ENCODE measurements around the gene ALPK3.

Gene ALPK3

GRCh38 chr15:84863565-84864443 lies 46.6 kb downstream of the ALPK3 start:
- Histone ChIP-seq H3K27ac (ENCODE audit: low read depth, low read length) (no peak overlapping the region), H3K27me3 (ENCODE audit: insufficient read depth, low read length) (no peaks in the 10 kb centered on the region)
- 86% methylated on average over 13 of the region's 13 CpGs for WGBS

DNA sequence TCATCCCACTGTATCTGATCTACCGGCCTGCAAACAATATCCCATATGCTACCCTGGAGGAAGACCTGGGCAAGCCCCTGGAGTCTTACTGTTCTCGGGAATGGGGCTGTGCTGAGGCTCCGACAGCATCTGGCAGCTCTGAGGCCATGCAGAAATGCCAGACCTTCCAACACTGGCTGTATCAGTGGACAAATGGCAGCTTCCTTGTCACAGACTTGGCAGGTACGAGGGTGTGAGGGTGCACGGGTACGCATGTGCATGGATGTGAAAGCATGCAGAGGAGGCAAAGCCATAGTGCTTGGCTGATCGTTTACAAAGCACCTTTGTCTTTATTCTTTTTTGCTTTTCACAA lies 47.3 kb downstream of the ALPK3 start:
- Histone ChIP-seq H3K36me3 (ENCODE audit: insufficient read depth, low read length) (peaks cover 39% of the 10 kb centered on the region), H3K9ac (ENCODE audit: low read depth, low read length) (no peak overlapping the region), H3K9me3 (ENCODE audit: insufficient read depth, low read depth, low read length) (no peaks in the 10 kb centered on the region), H3K4me1 (ENCODE audit: insufficient read depth, low read length) (no peaks in the 10 kb centered on the region), H3K27me3 (ENCODE audit: insufficient read depth, low read length) (no peaks in the 10 kb centered on the region), H3K4me3 (ENCODE audit: low read length) (no peak overlapping the region), H3K27ac (ENCODE audit: low read depth, low read length) (no peak overlapping the region)
- 95% methylated on average over 7 of the region's 7 CpGs for WGBS

More at GRCh38 chr15:84863565-84864443, 46.6 kb downstream of the ALPK3 start:
- no peaks in the 10 kb centered on the region for H3K9me3 ChIP-seq (ENCODE audit: insufficient read depth, low read depth, low read length)
- H3K4me3 ChIP-seq (ENCODE audit: low read length): no peak overlapping the region
- H3K9ac ChIP-seq (ENCODE audit: low read depth, low read length): no peak overlapping the region
- H3K36me3 ChIP-seq (ENCODE audit: insufficient read depth, low read length): peaks cover 44% of the 10 kb centered on the region
- no peaks in the 10 kb centered on the region for H3K4me1 ChIP-seq (ENCODE audit: insufficient read depth, low read length)

GRCh38 chr15:84865074-84865569 lies 48.0 kb downstream of the ALPK3 start:
- Histone ChIP-seq H3K4me3 (ENCODE audit: low read length) (no peak overlapping the region), H3K27ac (ENCODE audit: low read depth, low read length) (no peak overlapping the region), H3K4me1 (ENCODE audit: insufficient read depth, low read length) (no peaks in the 10 kb centered on the region), H3K9me3 (ENCODE audit: insufficient read depth, low read depth, low read length) (no peaks in the 10 kb centered on the region), H3K9ac (ENCODE audit: low read depth, low read length) (no peak overlapping the region), H3K36me3 (ENCODE audit: insufficient read depth, low read length) (peaks cover 38% of the 10 kb centered on the region), H3K27me3 (ENCODE audit: insufficient read depth, low read length) (no peaks in the 10 kb centered on the region)
- WGBS: 91% methylated on average over 2 of the region's 5 CpGs

GRCh38 chr15:84868037-84868880 lies 51.1 kb downstream of the ALPK3 start:
- Histone ChIP-seq H3K9me3 (ENCODE audit: insufficient read depth, low read depth, low read length) (no peaks in the 10 kb centered on the region), H3K27ac (ENCODE audit: low read depth, low read length) (no peak overlapping the region), H3K27me3 (ENCODE audit: insufficient read depth, low read length) (no peaks in the 10 kb centered on the region), H3K9ac (ENCODE audit: low read depth, low read length) (no peak overlapping the region), H3K36me3 (ENCODE audit: insufficient read depth, low read length) (peaks cover 28% of the 10 kb centered on the region), H3K4me3 (ENCODE audit: low read length) (no peak overlapping the region), H3K4me1 (ENCODE audit: insufficient read depth, low read length) (no peaks in the 10 kb centered on the region)
- WGBS: 89% methylated on average over 12 of the region's 12 CpGs

DNA sequence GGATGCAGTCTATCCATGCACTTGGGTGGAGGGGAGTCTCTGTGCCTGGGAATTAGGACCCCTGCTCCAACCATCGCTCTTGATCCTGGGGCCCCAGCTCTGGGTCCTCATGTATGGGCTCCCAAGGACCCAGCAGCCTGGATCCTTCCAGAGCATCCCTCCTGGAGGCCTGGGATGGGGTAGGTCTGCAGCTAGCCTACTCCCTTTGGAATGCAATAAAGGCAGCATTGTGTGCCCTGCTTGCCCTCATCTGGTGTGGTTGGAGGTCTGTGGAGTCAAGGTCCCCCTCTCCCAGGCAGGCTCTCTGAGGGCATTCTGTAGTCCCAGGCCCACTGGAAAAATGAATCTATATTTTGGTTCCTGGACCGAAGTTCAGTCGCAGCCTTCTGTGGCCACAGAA lies 52.4 kb downstream of the ALPK3 start:
- no peak overlapping the region for H3K4me3 ChIP-seq (ENCODE audit: low read length)
- no peak overlapping the region for H3K9ac ChIP-seq (ENCODE audit: low read depth, low read length)
- no peaks in the 10 kb centered on the region for H3K4me1 ChIP-seq (ENCODE audit: insufficient read depth, low read length)
- no peaks in the 10 kb centered on the region for H3K27me3 ChIP-seq (ENCODE audit: insufficient read depth, low read length)
- peaks cover 17% of the 10 kb centered on the region for H3K36me3 ChIP-seq (ENCODE audit: insufficient read depth, low read length)
- no peaks in the 10 kb centered on the region for H3K9me3 ChIP-seq (ENCODE audit: insufficient read depth, low read depth, low read length)
- no peak overlapping the region for H3K27ac ChIP-seq (ENCODE audit: low read depth, low read length)
- 92% methylated on average over 3 of the region's 3 CpGs for WGBS

DNA sequence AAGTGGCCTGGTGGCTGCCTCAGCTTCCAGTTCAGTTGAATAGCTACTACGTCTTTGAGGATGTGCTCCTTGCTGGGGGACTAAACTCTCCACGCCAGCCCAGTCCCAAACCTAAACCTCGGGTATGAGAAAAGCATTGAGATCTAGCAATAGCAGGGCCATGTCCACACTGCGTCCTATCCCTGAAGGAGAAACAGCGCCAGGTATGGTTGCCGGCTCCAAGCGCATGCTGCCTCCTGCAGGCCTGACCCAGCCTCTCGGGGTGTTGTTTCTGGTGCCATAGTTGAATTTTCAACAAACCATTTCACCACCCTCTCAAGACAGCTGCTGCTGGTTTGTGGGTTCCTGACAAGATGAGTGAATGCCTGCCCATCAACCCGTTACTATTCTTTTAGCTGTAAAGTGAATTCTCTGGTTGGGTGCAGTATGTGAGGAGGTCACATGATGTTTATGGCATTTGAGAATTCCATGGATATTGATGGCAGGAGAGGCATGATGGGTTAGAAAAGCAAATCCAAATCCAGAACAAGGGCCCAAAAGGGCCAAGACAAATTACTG lies 54.4 kb downstream of the ALPK3 start:
- H3K27ac ChIP-seq (ENCODE audit: low read depth, low read length): no peak overlapping the region
- H3K27me3 ChIP-seq (ENCODE audit: insufficient read depth, low read length): no peaks in the 10 kb centered on the region
- WGBS: 94% methylated on average over 9 of the region's 9 CpGs
- H3K9me3 ChIP-seq (ENCODE audit: insufficient read depth, low read depth, low read length): no peaks in the 10 kb centered on the region
- H3K36me3 ChIP-seq (ENCODE audit: insufficient read depth, low read length): peaks cover 7% of the 10 kb centered on the region; the same call in 1 of the 2 replicates
- H3K9ac ChIP-seq (ENCODE audit: low read depth, low read length): no peak overlapping the region
- no peaks in the 10 kb centered on the region for H3K4me1 ChIP-seq (ENCODE audit: insufficient read depth, low read length)
- no peak overlapping the region for H3K4me3 ChIP-seq (ENCODE audit: low read length)

DNA sequence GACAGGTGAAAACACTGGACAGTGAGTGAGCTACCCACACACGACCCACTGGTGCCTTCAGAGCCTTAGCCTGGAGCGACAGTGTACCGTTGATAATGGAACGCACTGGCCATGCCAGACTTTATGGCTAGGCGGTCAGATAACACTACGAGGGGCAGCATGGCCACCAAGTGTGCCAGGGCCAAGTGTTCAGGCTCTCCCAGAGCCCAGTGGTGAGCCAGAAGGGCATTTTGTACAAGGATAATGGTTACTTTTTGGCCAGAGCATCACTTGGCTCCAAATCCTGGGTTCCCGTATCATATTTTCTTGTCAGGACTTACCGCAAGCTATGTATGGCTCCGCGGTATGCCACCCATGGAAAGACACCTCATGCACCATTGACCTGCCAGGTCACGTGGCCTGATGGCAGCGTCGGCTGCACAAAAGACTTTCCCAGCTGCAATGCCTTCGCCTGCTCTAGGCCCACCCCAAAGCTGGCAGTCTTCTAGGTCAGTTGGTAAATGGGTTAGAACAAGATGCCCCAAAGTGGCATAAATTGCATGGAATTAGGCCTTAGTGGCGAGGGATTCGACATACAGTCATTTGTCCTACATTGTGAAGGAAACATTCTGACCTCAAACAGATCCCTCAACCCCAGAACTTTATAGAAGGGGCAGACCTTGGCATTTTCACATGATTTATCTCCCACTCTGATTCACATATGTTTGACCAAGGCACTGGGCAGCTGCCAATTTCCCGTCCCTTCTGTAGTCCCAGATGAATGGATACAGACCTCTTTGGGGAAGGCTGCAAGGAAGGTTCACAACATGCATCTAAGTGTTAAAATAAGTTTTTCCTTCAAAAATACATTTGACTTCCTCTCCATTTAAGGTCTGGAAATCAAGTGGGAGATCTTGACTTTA lies 55.1 kb downstream of the ALPK3 start:
- WGBS: 93% methylated on average over 17 of the region's 17 CpGs
- no peak overlapping the region for H3K27ac ChIP-seq (ENCODE audit: low read depth, low read length)

DNA sequence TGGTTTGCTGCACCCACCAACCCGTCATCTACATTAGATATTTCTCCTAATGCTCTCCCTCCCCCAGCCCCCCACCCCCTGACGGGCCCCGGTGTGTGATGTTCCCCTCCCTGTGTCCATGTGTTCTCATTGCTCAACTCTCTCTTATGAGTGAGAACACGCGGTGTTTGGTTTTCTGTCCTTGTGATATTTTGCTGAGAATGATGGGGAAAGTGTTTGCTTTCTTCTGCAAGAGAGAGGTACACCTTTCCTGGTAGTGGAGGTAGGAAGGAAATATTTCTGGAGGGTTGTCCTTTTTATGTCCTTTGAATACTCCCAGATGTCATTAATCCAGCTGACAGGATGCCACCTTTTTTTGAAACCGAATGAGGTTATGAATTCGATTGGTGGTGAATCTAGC lies 56.8 kb downstream of the ALPK3 start:
- Histone ChIP-seq H3K27me3 (ENCODE audit: insufficient read depth, low read length) (no peaks in the 10 kb centered on the region), H3K9me3 (ENCODE audit: insufficient read depth, low read depth, low read length) (no peaks in the 10 kb centered on the region), H3K9ac (ENCODE audit: low read depth, low read length) (no peak overlapping the region), H3K27ac (ENCODE audit: low read depth, low read length) (no peak overlapping the region), H3K4me1 (ENCODE audit: insufficient read depth, low read length) (peaks cover 3% of the 10 kb centered on the region), H3K4me3 (ENCODE audit: low read length) (no peak overlapping the region), H3K36me3 (ENCODE audit: insufficient read depth, low read length) (no peaks in the 10 kb centered on the region)
- 90% methylated on average over 7 of the region's 7 CpGs for WGBS

More for the DNA sequence above, 55.1 kb downstream of the ALPK3 start:
- Histone ChIP-seq H3K4me3 (ENCODE audit: low read length) (no peak overlapping the region), H3K9me3 (ENCODE audit: insufficient read depth, low read depth, low read length) (no peaks in the 10 kb centered on the region), H3K36me3 (ENCODE audit: insufficient read depth, low read length) (peaks cover 6% of the 10 kb centered on the region; the same call in 1 of the 2 replicates), H3K27me3 (ENCODE audit: insufficient read depth, low read length) (no peaks in the 10 kb centered on the region), H3K9ac (ENCODE audit: low read depth, low read length) (no peak overlapping the region), H3K4me1 (ENCODE audit: insufficient read depth, low read length) (no peaks in the 10 kb centered on the region)

- H3K27ac ChIP-seq (ENCODE audit: low read depth, low read length): no peak overlapping the region
- H3K4me1 ChIP-seq (ENCODE audit: insufficient read depth, low read length): peaks cover 6% of the 10 kb centered on the region
- no peak overlapping the region for H3K9ac ChIP-seq (ENCODE audit: low read depth, low read length)
- H3K36me3 ChIP-seq (ENCODE audit: insufficient read depth, low read length): no peaks in the 10 kb centered on the region
- no peak overlapping the region for H3K4me3 ChIP-seq (ENCODE audit: low read length)
- H3K9me3 ChIP-seq (ENCODE audit: insufficient read depth, low read depth, low read length): no peaks in the 10 kb centered on the region
- 80% methylated on average over 5 of the region's 5 CpGs for WGBS
- H3K27me3 ChIP-seq (ENCODE audit: insufficient read depth, low read length): no peaks in the 10 kb centered on the region
Observed at GRCh38 chr15:84874981-84875699, 58.0 kb downstream of the ALPK3 start.

GRCh38 chr15:84876269-84876668 lies 59.1 kb downstream of the ALPK3 start:
- H3K36me3 ChIP-seq (ENCODE audit: insufficient read depth, low read length): no peaks in the 10 kb centered on the region
- no peaks in the 10 kb centered on the region for H3K9me3 ChIP-seq (ENCODE audit: insufficient read depth, low read depth, low read length)
- H3K9ac ChIP-seq (ENCODE audit: low read depth, low read length): no peak overlapping the region
- peaks cover 6% of the 10 kb centered on the region for H3K4me1 ChIP-seq (ENCODE audit: insufficient read depth, low read length)
- H3K27ac ChIP-seq (ENCODE audit: low read depth, low read length): no peak overlapping the region
- H3K27me3 ChIP-seq (ENCODE audit: insufficient read depth, low read length): no peaks in the 10 kb centered on the region
- no peak overlapping the region for H3K4me3 ChIP-seq (ENCODE audit: low read length)
